ENCODE measurements around the gene GPANK1. TPM values are rescaled to one million over a fixed set of nuclear protein-coding genes. Genes with fewer than 3 reads are reported as not detected.

GPANK1 gene
- total and polyA plus RNA-seq, 2 donors from 2014 or later = 17.7 to 28.6 TPM

GRCh38 chr6:31634969-31635575 lies 29.7 kb downstream of the GPANK1 start:
- FAIRE-seq (no peak), DNase-seq (no peak)
- Histone ChIP-seq H3K27ac (ENCODE audit: low read depth in 2 of 2, low read length in 2 of 2) (no peak overlapping the region), H3K4me1 (ENCODE audit: control insufficient read depth in 2 of 3, insufficient read depth in 2 of 3, low read depth in 1 of 3, low read length in 3 of 3) (no peaks in the 10 kb centered on the region), H3K9me3 (ENCODE audit: control insufficient read depth in 2 of 3, insufficient read depth in 1 of 3, low read length in 3 of 3) (no peaks in the 10 kb centered on the region), H3K4me3 (ENCODE audit: low read length in 3 of 3) (no peak overlapping the region), H3K27me3 (ENCODE audit: control insufficient read depth, insufficient read depth, low read length) (no peaks in the 10 kb centered on the region), H3K36me3 (ENCODE audit: control insufficient read depth in 2 of 3, insufficient read depth in 3 of 3, low read length in 3 of 3) (peaks cover 6 to 80% (median 36%) of the 10 kb centered on the region in 3 donors), H3K9ac (ENCODE audit: low read length in 3 of 3) (no peak overlapping the region)
- intact Hi-C loops (cut with DNase I) = no loop called here
- TF ChIP-seq, protein P1, sequence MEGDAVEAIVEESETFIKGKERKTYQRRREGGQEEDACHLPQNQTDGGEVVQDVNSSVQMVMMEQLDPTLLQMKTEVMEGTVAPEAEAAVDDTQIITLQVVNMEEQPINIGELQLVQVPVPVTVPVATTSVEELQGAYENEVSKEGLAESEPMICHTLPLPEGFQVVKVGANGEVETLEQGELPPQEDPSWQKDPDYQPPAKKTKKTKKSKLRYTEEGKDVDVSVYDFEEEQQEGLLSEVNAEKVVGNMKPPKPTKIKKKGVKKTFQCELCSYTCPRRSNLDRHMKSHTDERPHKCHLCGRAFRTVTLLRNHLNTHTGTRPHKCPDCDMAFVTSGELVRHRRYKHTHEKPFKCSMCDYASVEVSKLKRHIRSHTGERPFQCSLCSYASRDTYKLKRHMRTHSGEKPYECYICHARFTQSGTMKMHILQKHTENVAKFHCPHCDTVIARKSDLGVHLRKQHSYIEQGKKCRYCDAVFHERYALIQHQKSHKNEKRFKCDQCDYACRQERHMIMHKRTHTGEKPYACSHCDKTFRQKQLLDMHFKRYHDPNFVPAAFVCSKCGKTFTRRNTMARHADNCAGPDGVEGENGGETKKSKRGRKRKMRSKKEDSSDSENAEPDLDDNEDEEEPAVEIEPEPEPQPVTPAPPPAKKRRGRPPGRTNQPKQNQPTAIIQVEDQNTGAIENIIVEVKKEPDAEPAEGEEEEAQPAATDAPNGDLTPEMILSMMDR (IDR thresholded peaks at IDR 0.05; ENCODE audit: borderline replicate concordance, extremely low read depth, insufficient read depth) = no peak

- Histone ChIP-seq H3K27me3 (ENCODE audit: control insufficient read depth, insufficient read depth, low read length) (no peaks in the 10 kb centered on the region), H3K27ac (ENCODE audit: low read depth in 2 of 2, low read length in 2 of 2) (no peak overlapping the region), H3K9me3 (ENCODE audit: control insufficient read depth in 2 of 3, insufficient read depth in 1 of 3, low read length in 3 of 3) (no peaks in the 10 kb centered on the region), H3K4me1 (ENCODE audit: control insufficient read depth in 2 of 3, insufficient read depth in 2 of 3, low read depth in 1 of 3, low read length in 3 of 3) (no peaks in the 10 kb centered on the region), H3K9ac (ENCODE audit: low read length in 3 of 3) (no peak overlapping the region), H3K36me3 (ENCODE audit: control insufficient read depth in 2 of 3, insufficient read depth in 3 of 3, low read length in 3 of 3) (peaks cover 8 to 72% (median 33%) of the 10 kb centered on the region in 3 donors), H3K4me3 (ENCODE audit: low read length in 3 of 3) (no peak overlapping the region)
- intact Hi-C loops (cut with DNase I) = no loop called here
- TF ChIP-seq, protein P1 (IDR thresholded peaks at IDR 0.05; ENCODE audit: borderline replicate concordance, extremely low read depth, insufficient read depth) = no peak
- no peak for FAIRE-seq
- no peak for DNase-seq
Measured at GRCh38 chr6:31634131-31634530, 30.7 kb downstream of the GPANK1 start.

DNA sequence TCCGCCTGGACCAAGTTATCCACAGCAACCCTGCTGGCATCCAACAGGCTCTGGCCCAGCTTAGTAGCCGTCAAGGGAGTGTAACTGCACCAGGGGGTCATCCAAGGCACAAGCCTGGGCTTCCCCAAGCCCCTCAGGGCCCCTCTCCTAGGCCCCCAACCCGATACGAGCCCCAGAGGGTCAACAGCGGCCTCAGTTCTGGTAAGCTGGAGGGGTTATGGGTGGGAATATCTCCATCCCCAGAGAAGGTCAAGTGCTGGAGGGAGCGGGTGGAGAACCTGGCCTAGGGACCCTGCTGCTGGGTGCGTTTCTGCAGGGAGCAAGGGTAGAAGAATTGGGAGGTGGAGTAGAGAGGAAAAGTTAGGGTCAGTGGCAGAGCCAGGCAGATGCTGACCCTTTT lies 31.4 kb downstream of the GPANK1 start:
- no peak overlapping the region for H3K9ac ChIP-seq (ENCODE audit: low read length in 3 of 3)
- no peaks in the 10 kb centered on the region for H3K27me3 ChIP-seq (ENCODE audit: control insufficient read depth, insufficient read depth, low read length)
- no peaks in the 10 kb centered on the region for H3K9me3 ChIP-seq (ENCODE audit: control insufficient read depth in 2 of 3, insufficient read depth in 1 of 3, low read length in 3 of 3)
- TF ChIP-seq, protein P1 (IDR thresholded peaks at IDR 0.05; ENCODE audit: borderline replicate concordance, extremely low read depth, insufficient read depth) = no peak
- H3K4me3 ChIP-seq (ENCODE audit: low read length in 3 of 3) = no peak overlapping the region
- no peaks in the 10 kb centered on the region for H3K4me1 ChIP-seq (ENCODE audit: control insufficient read depth in 2 of 3, insufficient read depth in 2 of 3, low read depth in 1 of 3, low read length in 3 of 3)
- H3K36me3 ChIP-seq (ENCODE audit: control insufficient read depth in 2 of 3, insufficient read depth in 3 of 3, low read length in 3 of 3) = peaks cover 12 to 77% (median 34%) of the 10 kb centered on the region in 3 donors
- FAIRE-seq (no peak), DNase-seq (no peak)
- intact Hi-C loops (cut with DNase I) = no loop called here
- H3K27ac ChIP-seq (ENCODE audit: low read depth in 2 of 2, low read length in 2 of 2) = no peak overlapping the region
